SKM-1 treated with dmso at 0.1 percent for 144 hours (cell line): Measurements from ENCODE around the gene MFAP2.
A peak's percentile ranks its signal among the peaks of the same experiment; 100 is the strongest.
"Not testable (repeated sequence)": the region's sequence is repeated elsewhere in the genome, so short reads cannot be mapped to it uniquely, and the experiment has no call there.

Experiments
- DNase-seq: peaks from one replicate; lab custom pipeline; 2025; ENCODE audit not compliant: unreplicated experiment; lab: John Stamatoyannopoulos, UW

The MFAP2 gene

DNA sequence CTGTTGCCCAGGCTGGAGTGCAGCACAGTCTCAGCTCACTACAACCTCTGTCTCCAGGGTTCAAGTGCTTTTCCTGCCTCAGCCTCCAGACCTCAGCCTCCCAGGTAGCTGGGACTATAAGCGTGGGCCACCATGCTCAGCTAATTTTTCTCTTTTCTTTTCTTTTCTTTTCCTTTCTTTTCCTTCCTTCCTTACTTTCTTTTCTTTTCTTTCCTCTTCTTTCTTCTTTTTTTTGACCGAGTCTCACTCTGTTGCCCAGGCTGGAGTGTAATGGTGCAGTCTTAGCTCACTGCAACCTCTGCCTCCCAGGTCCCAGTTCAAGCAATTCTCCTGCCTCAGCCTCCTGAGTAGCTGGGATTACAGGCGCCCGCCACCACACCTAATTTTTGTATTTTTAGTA is 16.3 kb downstream of the MFAP2 start:
- not testable (repeated sequence) for DNase-seq

DNA sequence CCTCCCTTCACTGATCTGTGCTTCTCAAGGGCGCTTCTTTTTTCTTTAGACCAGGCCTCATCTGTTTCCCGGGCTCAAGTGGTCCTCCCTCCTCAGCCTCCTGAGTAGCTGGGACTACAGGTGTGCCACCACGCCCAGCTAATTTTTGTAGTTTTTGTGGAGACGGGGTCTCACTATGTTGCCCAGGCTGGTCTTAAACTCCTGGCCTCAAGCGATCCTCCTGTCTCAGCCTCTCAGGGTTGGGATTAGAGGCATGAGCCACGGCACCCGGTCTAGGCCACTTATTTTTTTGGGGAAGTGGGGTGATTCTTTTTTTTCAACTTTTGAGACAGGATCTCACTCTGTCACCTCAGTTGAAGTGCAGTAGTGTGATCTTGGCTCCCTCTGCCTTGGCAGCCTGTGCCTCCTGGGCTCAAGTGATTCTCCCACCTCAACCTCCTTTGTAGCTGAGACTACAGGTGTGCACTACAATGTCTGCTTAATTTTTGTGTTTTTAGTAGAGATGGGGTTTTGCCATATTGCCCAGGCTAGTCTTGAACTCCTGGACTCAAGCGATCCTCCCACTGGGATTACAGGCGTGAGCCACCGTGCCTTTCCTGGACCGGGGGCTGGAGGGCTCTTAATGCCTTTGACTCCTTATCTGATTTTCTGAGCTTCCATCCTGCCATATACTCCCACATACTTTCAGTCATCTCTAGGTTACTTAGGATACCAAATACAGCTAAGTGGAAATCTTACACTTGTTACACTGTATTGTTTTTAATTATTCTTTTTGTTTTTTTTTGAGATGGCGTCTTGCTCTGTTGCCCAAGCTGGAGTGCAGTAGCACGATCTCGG is 18.9 kb downstream of the MFAP2 start:
- no peak for DNase-seq

- peak; percentile 33 for DNase-seq
Observed at GRCh38 chr1:16960560-16961296, 19.7 kb downstream of the MFAP2 start.

DNA sequence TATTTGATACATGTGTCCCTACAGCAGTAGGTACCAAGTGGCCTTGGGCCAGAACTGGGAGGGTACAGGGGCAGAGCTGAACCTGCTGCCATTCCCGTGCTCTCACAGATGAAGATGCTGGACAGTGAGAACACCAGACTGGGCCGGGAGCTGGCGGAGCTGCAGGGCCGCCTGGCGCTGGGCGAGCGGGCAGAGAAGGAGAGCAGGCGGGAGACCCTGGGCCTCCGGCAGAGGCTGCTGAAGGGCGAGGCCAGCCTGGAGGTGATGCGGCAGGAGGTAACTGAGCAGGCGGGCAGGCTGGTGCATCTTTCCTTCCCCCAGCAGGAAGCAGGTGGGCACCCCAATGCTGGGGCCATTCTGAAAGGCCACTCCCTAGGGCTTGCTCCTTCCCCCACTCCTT is 21.9 kb downstream of the MFAP2 start:
- no peak for DNase-seq

DNA sequence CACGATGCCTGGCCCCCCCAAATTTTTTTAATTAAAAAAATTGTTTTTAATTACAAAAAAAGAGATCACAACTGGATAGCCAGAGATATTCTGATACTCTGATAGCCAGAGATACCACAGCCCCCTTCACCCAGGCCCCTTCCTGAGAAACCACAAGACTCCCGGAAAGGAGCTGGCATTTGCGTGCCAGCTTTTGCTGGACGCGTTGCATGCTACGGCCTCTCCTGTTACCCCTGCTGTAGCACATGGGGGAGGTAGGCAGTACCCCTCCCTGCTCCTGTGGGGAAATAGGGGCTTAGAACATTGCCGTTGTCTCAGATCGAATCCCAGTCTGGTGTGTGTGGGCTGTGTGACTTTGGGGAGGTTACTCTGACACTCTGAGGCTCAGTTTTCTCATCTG is 22.7 kb downstream of the MFAP2 start:
- DNase-seq: no peak

GRCh38 chr1:16956775-16957174 is 23.6 kb downstream of the MFAP2 start:
- no peak for DNase-seq

GRCh38 chr1:16955186-16955585 is 25.2 kb downstream of the MFAP2 start:
- no peak for DNase-seq

DNA sequence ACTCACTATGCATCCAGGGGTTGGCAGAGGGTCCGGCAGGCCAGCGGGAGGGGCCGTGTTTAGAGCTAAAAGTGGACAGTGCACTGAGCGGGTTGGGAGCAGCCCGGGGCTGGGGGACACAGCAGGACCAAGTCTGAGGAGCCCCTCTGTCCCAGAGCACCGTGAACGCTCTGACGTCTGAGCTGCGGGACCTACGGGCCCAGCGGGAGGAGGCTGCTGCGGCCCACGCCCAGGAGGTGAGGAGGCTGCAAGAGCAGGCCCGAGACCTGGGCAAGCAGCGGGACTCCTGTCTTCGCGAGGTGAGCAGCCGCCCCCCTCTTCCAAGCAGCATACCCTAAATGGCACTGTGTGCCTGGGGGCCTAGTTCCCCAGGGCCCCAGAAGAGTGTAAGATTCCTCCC is 25.8 kb downstream of the MFAP2 start:
- DNase-seq: no peak

- not testable (repeated sequence) for DNase-seq
Observed at GRCh38 chr1:16952376-16952775, 28.0 kb downstream of the MFAP2 start.

GRCh38 chr1:16949026-16949425 is 31.4 kb downstream of the MFAP2 start:
- DNase-seq: not testable (repeated sequence)

DNA sequence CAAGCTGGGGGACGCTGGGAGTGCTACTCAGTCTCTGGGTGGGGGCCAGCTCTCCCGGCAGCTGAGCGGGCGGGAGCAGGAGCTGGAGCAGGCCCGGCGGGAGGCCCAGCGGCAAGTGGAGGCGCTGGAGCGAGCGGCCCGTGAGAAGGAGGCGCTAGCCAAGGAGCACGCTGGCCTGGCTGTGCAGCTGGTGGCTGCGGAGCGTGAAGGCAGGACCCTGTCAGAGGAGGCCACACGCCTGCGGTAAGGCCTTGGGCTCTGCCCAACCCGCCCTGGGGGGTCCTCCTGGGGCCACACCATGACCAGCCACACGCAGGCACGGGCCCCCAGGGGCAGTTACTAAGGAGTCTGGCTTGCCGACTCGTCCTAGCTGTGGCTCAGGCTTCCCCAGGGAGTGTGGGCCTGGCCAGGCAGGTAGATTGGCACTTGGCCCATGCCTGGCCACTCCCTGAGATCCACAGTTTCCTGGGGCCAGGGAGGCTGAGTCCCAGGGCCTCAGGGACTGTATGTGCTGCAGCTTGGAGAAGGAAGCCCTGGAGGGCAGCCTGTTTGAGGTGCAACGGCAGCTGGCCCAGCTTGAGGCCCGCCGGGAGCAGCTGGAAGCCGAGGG is 32.0 kb downstream of the MFAP2 start:
- not testable (repeated sequence) for DNase-seq

GRCh38 chr1:16946646-16947045 is 33.8 kb downstream of the MFAP2 start:
- DNase-seq: no peak

- DNase-seq: not testable (repeated sequence)
Observed at GRCh38 chr1:16946185-16946584, 34.2 kb downstream of the MFAP2 start.

DNA sequence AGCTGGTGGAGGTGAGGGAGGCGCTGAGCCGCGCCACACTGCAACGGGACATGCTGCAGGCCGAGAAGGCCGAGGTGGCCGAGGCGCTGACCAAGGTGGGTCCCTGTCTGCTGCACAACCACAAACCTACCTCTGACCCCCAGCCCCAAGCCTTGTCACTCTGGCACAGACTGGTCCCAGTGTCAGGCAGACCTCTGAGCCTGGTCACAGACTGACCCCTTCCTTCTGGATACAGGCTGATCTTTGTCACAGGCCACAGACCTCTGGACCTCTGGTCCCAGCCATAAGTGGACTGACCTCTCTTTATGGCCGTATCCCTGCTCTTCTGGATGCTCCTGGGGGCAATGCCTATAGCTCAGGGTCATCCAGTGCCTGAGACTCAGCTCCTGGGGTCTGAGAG is 34.9 kb downstream of the MFAP2 start:
- not testable (repeated sequence) for DNase-seq

DNA sequence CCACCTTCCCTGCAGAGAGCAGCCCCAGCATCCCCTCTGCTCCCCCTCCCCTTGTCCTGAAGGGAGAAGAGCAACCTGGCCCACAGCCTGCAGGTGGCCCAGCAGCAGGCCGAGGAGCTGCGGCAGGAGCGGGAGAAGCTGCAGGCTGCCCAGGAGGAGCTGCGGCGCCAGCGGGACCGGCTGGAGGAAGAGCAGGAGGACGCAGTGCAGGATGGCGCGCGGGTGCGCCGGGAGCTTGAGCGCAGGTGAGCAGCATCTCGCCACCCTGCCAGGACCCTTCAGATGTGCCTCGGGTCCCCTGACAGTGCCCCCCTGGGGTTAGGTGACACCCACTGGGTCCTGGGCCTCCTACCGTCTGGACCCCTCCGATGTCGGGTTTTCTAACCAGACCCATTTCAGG is 36.4 kb downstream of the MFAP2 start:
- no peak for DNase-seq

GRCh38 chr1:16939386-16940180 is 40.8 kb downstream of the MFAP2 start:
- DNase-seq: not testable (repeated sequence)

- no peak for DNase-seq
Observed at GRCh38 chr1:16938351-16939321, 41.8 kb downstream of the MFAP2 start.

- DNase-seq: not testable (repeated sequence)
Observed at GRCh38 chr1:16936580-16936979, 43.8 kb downstream of the MFAP2 start.

DNA sequence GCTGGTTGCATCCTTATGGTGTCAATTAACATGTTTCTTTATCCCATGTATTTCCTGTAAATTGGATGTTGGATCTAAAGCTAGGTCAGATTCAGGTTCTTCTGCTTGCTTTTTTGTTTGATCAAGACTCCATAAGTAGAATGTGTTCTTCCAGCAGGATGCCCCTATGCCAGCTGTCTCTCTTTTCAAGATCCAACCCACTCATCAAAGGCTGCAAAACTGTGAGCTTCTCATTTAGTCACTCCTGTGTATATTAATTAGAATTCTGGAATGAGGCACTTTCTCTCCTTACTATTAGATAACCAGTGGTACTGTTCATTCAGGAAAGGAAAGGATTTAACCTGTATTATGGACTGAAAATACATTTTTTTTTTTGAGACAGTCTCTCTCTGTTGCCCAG is 46.5 kb downstream of the MFAP2 start:
- not testable (repeated sequence) for DNase-seq
